AG04449 (cell line): ENCODE data around the gene RAB40B.

Experiments
- CTCF ChIA-PET: fragments of 350-600 bp; formaldehyde crosslinking; extraction: SDS; loops from one replicate; lab custom pipeline; 2021; ENCODE audit warnings: antibody characterized with exemption; lab: Yijun Ruan, JAX
- POLR2A ChIA-PET: fragments of 400-600, 350-600 bp; formaldehyde crosslinking; extraction: SDS; loops from one replicate; lab custom pipeline; 2020; ENCODE audit warnings: antibody characterized with exemption, inconsistent platforms; lab: Yijun Ruan, JAX
- DNase-seq: peaks from one replicate; pipeline ENCODE4 v3.0.0-alpha.2; 2010; ENCODE audit warnings: low read depth, low spot score
- H3K4me3 ChIP-seq: 2 replicates; pipeline ENCODE4 v1.5.1; 2011; ENCODE audit warnings: low read depth, mild to moderate bottlenecking, control low read depth, low read length
- TF ChIP-seq, protein P1 (sequence below): IDR thresholded peaks from one replicate; pipeline ENCODE4 v1.5.1; 2011; ENCODE audit warnings: mild to moderate bottlenecking, moderate library complexity, low read length, control low read depth, inconsistent platforms; ENCODE audit not compliant: insufficient read depth; ENCODE audit errors: missing control alignments

RAB40B gene

DNA sequence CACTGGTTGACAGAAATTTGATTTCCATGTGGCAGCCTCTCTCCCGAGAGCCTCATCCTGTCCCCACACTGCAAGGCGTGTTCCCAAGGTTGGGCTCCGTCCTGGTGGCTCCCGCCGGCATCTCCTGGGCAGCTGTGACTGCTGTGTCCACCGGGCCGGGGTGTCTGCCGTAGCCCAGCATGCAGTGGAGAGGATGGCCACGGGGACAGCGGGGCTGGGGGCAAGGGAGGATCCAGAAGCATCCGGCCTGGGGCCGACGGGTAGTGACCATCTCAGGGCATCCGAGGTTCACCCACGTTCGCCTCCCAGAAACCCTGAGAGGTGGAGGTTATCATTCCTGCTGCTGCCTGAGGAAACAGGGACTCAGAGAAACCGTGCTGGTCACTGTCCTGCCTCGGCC lies 7.3 kb upstream of the RAB40B start:
- ChIA-PET CTCF (no interaction called here), POLR2A (no interaction called here)
- no peak for DNase-seq
- TF ChIP-seq, protein P1, sequence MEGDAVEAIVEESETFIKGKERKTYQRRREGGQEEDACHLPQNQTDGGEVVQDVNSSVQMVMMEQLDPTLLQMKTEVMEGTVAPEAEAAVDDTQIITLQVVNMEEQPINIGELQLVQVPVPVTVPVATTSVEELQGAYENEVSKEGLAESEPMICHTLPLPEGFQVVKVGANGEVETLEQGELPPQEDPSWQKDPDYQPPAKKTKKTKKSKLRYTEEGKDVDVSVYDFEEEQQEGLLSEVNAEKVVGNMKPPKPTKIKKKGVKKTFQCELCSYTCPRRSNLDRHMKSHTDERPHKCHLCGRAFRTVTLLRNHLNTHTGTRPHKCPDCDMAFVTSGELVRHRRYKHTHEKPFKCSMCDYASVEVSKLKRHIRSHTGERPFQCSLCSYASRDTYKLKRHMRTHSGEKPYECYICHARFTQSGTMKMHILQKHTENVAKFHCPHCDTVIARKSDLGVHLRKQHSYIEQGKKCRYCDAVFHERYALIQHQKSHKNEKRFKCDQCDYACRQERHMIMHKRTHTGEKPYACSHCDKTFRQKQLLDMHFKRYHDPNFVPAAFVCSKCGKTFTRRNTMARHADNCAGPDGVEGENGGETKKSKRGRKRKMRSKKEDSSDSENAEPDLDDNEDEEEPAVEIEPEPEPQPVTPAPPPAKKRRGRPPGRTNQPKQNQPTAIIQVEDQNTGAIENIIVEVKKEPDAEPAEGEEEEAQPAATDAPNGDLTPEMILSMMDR = no peak
- H3K4me3 ChIP-seq = no peak overlapping the region

DNA sequence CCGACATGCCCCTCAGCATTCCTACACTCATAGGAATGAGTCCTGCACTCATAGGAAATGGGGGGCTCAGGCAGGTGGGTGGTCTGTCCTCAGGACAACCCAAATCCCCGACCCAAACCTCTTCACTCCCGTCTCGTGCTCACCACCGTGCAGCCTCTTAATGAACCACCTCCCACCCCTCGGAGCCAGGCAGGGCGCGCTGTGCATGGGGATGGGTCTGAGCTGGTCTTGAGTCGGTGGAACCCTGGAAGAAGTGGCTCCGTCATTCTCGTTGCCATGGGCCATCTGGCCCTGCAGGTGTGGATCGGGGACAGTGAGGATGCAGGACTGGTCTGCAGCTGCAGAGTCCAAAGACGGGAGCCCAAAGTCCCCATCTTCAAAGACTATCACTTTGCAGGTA lies 6.4 kb upstream of the RAB40B start:
- no peak for DNase-seq
- ChIA-PET CTCF (no interaction called here), POLR2A (no interaction called here)
- TF ChIP-seq, protein P1 = no peak
- no peak overlapping the region for H3K4me3 ChIP-seq

DNA sequence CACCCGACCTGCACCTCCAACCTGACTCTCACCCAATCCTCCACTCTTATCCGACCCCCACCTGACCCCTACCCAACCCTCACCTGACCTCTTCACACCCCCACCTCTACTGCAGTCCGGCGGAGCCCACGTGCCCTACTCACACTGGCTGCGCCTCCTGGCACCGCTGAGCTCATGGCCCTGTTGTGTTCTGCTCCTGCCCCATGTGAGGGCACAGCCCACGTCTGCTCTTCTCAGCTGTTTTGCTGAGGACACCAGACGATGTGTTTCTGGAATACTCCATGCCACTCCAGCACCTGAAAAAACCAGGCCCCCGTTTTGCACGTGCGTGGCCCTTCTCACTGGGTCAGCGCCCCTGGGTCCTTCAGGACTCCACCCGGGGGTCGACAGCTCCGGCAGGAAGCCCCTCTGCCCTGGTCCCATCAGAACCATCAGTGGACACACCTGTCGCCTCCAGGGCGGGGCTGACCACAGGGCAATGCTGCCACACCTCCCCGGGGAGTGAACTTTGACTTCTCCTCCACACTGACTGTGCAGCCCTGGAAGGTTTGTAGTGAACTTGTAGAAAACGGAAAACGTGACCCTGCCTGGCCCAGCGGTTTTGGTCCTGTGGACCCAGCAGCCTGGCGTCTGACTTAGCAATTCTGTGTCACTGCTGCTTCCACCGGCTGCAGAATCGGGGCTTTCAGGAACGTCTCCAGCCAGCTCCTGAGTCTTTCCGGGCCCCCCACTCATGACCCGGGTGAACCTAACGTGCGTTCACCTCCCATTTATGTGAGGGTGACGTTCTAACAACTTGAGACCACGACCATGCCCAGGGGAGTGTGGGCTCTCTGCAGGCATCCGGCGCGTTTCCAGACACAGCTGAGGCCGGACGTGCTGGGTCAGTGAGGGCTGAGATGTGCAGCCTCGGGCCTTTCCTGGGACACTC lies 5.7 kb upstream of the RAB40B start:
- TF ChIP-seq, protein P1 = no peak
- POLR2A ChIA-PET = no interaction called here
- no peak overlapping the region for H3K4me3 ChIP-seq
- DNase-seq = no peak
- CTCF ChIA-PET = interaction anchor here (1.5 kb wide), 1 partner anchor 10 kb away, joined by 3 read pairs; no protein-coding TSS in a partner anchor

DNA sequence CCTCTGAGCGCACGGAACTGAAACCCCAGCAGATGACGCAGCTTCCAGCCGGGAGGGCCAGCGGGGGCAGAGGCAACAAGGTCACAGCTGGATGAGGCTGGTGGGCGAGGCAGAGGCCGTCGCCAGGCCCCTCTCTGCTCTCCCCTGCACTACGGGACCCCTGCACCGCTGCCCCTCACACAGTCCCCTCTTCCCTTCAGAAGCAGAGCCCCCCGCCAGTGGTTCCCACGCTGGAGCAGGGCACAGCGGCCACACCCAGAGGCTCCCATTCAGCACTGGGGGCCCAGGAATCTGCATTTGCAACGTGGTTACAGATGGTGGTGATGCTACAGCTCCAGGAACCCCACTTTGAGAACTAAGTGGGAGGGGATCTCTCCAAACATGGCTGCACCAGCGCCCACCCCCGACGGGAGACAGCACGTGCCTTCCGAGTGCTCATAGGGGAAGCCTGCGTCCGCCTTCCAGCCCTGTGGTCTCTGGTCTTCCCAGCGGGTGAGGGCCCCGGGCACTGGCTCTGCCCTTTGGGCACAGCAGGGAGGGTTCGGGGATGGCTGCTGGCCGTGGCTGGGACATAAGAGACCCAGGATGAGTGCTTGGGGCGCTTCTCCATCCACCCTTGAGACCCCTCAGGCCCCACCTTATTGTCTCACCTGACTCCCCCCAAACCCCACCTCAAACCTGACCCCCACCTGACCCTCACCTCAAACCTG lies 4.7 kb upstream of the RAB40B start:
- H3K4me3 ChIP-seq = no peak overlapping the region
- ChIA-PET POLR2A (no interaction called here), CTCF (interaction anchor here (0.5 to 1.5 kb wide), 2 partner anchors 9 to 35 kb away, joined by 3 read pairs; no protein-coding TSS in a partner anchor)
- DNase-seq = no peak
- TF ChIP-seq, protein P1 = no peak

DNA sequence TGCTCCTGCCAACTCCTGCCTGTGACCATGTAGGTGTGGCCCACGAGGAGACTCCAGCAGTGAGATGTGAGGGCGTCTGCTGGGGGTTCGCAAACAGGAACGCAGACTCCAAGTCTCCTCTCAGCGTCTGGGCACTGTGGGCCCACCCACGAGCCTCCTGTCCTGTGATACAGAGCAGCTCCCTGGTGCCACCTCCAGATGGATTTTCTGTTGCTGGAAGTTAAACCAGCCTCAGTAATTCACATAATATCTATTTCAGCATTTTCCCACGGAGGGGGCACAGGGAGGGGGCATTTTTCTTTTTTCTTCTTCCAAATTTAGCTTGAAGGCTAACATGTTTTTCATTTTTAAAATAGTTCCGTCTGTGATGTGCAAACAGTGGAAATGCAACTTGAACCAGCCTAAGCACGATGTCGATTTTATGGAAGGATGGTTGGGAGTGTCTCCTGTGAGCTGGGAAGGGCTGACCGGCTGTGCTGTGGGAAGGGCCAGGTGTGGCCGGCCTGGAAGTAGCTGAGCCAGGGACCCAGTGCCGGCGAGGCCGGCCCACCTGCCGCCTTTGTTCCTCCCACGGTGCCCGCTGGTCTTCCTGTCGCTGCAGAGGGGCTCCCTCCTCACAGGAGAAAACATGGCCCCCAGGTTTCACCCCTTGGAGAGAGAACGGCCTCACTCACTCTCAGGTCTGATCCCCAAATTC lies 3.9 kb upstream of the RAB40B start:
- CTCF ChIA-PET = interaction anchor here (0.5 kb wide), 1 partner anchor 34 kb away, joined by 3 read pairs; no protein-coding TSS in a partner anchor
- POLR2A ChIA-PET = no interaction called here
- TF ChIP-seq, protein P1 = no peak
- DNase-seq = no peak
- no peak overlapping the region for H3K4me3 ChIP-seq
